Measurements from ENCODE around the gene PCDHGC4. TPM values are rescaled to one million over a fixed set of nuclear protein-coding genes. Genes with fewer than 3 reads are reported as not detected.
A peak's percentile ranks its signal among the peaks of the same experiment; 100 is the strongest.

PCDHGC4 gene
- total and polyA plus RNA-seq, 7 donors = 0.06 to 1.2 (median 0.36) TPM; not detected in 1

- H3K4me3 ChIP-seq = peak overlapping the region; percentile 61
- peak; percentile 87 to 90 for DNase-seq
- TF ChIP-seq, protein P1, sequence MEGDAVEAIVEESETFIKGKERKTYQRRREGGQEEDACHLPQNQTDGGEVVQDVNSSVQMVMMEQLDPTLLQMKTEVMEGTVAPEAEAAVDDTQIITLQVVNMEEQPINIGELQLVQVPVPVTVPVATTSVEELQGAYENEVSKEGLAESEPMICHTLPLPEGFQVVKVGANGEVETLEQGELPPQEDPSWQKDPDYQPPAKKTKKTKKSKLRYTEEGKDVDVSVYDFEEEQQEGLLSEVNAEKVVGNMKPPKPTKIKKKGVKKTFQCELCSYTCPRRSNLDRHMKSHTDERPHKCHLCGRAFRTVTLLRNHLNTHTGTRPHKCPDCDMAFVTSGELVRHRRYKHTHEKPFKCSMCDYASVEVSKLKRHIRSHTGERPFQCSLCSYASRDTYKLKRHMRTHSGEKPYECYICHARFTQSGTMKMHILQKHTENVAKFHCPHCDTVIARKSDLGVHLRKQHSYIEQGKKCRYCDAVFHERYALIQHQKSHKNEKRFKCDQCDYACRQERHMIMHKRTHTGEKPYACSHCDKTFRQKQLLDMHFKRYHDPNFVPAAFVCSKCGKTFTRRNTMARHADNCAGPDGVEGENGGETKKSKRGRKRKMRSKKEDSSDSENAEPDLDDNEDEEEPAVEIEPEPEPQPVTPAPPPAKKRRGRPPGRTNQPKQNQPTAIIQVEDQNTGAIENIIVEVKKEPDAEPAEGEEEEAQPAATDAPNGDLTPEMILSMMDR (IDR thresholded peaks at IDR 0.05) = peak; percentile 83
- peaks cover 6 to 37% of the 10 kb centered on the region in 2 donors for H3K36me3 ChIP-seq (ENCODE audit: insufficient read depth in 1 of 2, low read depth in 1 of 2)
- H3K27me3 ChIP-seq (ENCODE audit: insufficient read depth in 3 of 3, low read length in 2 of 3) = no peaks in the 10 kb centered on the region
- peak overlapping the region; percentile 90 for H3K27ac ChIP-seq
- intact Hi-C loops (cut with DNase I) = loop anchor here in 1 of 2 donors (5.0 kb wide), 2 partner anchors 35 to 80 kb away; partner anchors contain the start of genes PCDHGA12 and PCDHGC3
- ATAC-seq = peak; percentile 23 to 54 (median 35)
- WGBS, 3 donors = 24 to 32% (median 31%) methylated on average over 25 to 28 of the region's 28 CpGs
- peaks cover 61% of the 10 kb centered on the region for H3K4me1 ChIP-seq
- no peaks in the 10 kb centered on the region for H3K9me3 ChIP-seq
These were observed 27.6 kb downstream of the PCDHGC4 start for GRCh38 chr5:141512390-141512910.

DNA sequence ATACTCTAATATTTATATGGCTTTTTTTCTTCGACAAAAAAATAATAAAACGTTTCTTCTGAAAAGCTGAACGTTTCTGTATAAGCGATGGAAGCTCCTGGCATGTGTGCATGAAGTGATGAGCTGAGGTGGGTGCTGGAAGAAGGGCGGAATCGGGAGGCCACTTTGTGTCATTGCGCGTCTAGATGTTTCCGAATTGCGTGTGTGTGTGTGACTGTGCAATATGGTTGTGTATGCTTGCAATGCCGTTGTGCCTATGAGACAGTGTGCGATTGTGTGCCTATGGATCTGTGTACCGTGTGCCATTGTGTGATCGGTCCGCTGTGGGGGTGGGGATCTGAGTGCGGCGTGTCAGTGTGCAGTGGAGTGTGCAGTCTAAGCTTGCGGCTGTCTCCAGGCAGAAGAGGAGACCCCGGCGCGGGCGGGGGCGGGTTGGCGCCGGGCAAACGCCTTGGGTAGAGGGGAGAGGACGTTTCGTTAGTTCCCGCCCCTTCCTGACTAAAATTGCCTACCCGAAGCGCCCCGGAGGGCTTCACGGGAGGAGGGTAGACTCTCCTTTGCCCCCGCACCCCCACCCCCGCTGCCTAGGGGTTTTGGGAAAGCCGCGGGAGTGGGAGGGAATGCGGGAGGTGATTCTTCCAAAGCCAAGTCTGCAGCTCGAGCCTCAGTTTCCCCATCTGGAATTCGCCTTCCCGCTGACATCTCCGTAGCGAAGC is 28.2 kb downstream of the PCDHGC4 start:
- TF ChIP-seq, protein P1 (IDR thresholded peaks at IDR 0.05) = no peak
- peaks cover 6 to 42% of the 10 kb centered on the region in 2 donors for H3K36me3 ChIP-seq (ENCODE audit: insufficient read depth in 1 of 2, low read depth in 1 of 2)
- peak; percentile 4 to 22 (median 12) for ATAC-seq
- no peaks in the 10 kb centered on the region for H3K27me3 ChIP-seq (ENCODE audit: insufficient read depth in 3 of 3, low read length in 2 of 3)
- 5 to 9% (median 6%) methylated on average over 41 to 43 of the region's 43 CpGs for WGBS, 3 donors
- H3K4me3 ChIP-seq = peak overlapping the region; percentile 61
- peak overlapping the region; percentile 90 for H3K27ac ChIP-seq
- intact Hi-C loops (cut with DNase I) = loop anchor here in 1 of 2 donors (5.0 kb wide), 2 partner anchors 36 to 81 kb away; partner anchors contain the start of genes PCDHGA12 and PCDHGC3
- H3K4me1 ChIP-seq = peaks cover 60% of the 10 kb centered on the region
- no peaks in the 10 kb centered on the region for H3K9me3 ChIP-seq
- DNase-seq = peak in 1 of 2 donors; percentile 44

DNA sequence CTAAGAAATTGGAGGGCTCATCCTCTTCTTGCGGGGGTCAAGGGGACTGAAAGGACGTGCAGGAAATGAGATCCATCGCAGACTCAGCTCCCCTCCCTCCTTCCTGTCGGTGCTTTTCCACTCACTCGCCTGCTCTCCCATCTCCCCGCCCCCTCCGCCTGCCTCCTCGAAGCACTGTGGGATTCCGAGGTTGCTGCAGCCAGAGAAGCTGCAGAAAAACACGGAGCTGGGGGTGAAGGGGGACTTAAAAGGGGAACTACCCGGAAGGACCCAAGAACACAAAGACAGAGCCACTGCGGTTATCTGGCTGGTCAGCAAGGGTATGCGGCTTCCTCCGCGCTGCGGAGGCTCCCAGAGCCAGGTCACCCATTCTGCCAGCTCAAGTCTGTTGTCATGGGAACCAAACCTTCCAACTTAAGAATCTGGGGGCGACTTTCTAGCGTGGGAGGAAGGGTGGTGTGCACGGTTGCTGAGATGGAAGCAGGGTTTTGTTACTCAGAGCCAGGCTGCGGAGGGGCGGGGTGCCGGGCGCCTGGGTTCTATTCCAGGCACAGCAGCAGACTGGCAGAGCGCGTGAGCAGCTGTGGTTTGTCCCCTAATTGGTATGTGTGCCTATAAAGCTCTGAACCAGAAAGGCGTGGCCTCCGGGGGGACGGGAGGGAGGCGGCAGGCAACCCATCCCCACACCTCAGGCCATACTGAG is 28.9 kb downstream of the PCDHGC4 start:
- WGBS, 3 donors = 2 to 5% (median 4%) methylated on average over 28 to 29 of the region's 29 CpGs
- intact Hi-C loops (cut with DNase I) = loop anchor here in 1 of 2 donors (5.0 kb wide), 2 partner anchors 36 to 81 kb away; partner anchors contain the start of genes PCDHGA12 and PCDHGC3
- peak; percentile 80 to 84 for DNase-seq
- H3K27me3 ChIP-seq (ENCODE audit: insufficient read depth in 3 of 3, low read length in 2 of 3) = no peaks in the 10 kb centered on the region
- H3K4me3 ChIP-seq = peak overlapping the region; percentile 61
- H3K36me3 ChIP-seq (ENCODE audit: insufficient read depth in 1 of 2, low read depth in 1 of 2) = peaks cover 6 to 49% of the 10 kb centered on the region in 2 donors
- peaks cover 64% of the 10 kb centered on the region for H3K4me1 ChIP-seq
- peak overlapping the region; percentile 90 for H3K27ac ChIP-seq
- TF ChIP-seq, protein P1 (IDR thresholded peaks at IDR 0.05) = no peak
- H3K9me3 ChIP-seq = no peaks in the 10 kb centered on the region
- peak; percentile 65 to 74 (median 70) for ATAC-seq

- intact Hi-C loops (cut with DNase I) = loop anchor here in 1 of 2 donors (5.0 kb wide), 2 partner anchors 37 to 82 kb away; partner anchors contain the start of genes PCDHGA12 and PCDHGC3
These were observed 29.7 kb downstream of the PCDHGC4 start for GRCh38 chr5:141514330-141515133.

More at GRCh38 chr5:141514330-141515133, 29.7 kb downstream of the PCDHGC4 start:
- 26 to 33% (median 28%) methylated on average over 6 of the region's 6 CpGs for WGBS, 3 donors
- ATAC-seq (peak; percentile 43 to 77 (median 58)), DNase-seq (peak in 1 of 2 donors; percentile 46)
- peak overlapping the region; percentile 90 for H3K27ac ChIP-seq
- no peaks in the 10 kb centered on the region for H3K9me3 ChIP-seq
- H3K4me1 ChIP-seq = peaks cover 67% of the 10 kb centered on the region
- H3K27me3 ChIP-seq (ENCODE audit: insufficient read depth in 3 of 3, low read length in 2 of 3) = no peaks in the 10 kb centered on the region
- H3K4me3 ChIP-seq = peak overlapping the region; percentile 61
- TF ChIP-seq, protein P1 (IDR thresholded peaks at IDR 0.05) = no peak
- H3K36me3 ChIP-seq (ENCODE audit: insufficient read depth in 1 of 2, low read depth in 1 of 2) = peaks cover 9 to 56% of the 10 kb centered on the region in 2 donors

Measured in psoas muscle (tissue), 8 donors.